Stimulated activated CD4-positive, alpha-beta T cell treated with anti-CD3 and anti-CD28 coated beads, Interleukin-1b, Interleukin-23, amount 100 ng/mL, for 24 hours (primary cell): ENCODE results near the gene FAM3D.

ENCODE experiments used
- DNase-seq, 4 experiments: peaks; one replicate each; pipeline ENCODE4 v3.0.0-alpha.2; 2020; ENCODE audit warnings: low read depth in 4 of 4, low spot score in 1 of 4

FAM3D gene

DNA sequence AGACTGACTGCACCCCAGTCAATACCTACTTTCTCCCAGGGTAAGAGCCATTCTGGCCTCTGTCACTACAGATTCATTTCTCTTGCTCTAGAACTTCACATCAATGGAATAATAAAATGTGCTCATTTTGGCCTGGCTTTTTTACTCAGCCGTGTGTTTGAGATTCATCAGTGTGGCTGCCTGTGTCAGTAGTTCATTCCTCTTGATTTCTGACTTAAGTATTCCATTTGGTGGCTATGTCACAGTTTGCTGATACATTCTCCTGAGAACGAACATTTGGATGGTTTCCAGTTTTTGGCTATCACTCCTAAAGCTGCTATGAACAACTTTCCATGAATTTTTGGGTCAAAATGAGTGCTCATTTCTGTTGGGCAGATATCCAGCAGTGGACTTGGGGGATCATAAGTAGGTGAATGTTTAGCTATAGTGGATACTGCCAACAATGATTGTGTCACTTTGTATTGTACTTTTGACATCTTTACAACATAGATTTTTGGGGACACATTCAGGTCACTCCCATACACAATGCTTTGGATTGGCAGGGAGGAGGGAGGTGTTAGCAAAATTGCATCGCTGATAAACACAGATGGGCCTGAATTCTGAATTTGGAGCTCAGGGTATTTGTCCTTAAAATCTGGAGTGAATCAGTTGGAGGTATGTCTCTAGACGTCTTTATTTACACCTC is 69.6 kb downstream of the FAM3D start:
- no peak for DNase-seq

- no peak for DNase-seq
Measured at GRCh38 chr3:58594117-58594516, 72.5 kb downstream of the FAM3D start.

DNA sequence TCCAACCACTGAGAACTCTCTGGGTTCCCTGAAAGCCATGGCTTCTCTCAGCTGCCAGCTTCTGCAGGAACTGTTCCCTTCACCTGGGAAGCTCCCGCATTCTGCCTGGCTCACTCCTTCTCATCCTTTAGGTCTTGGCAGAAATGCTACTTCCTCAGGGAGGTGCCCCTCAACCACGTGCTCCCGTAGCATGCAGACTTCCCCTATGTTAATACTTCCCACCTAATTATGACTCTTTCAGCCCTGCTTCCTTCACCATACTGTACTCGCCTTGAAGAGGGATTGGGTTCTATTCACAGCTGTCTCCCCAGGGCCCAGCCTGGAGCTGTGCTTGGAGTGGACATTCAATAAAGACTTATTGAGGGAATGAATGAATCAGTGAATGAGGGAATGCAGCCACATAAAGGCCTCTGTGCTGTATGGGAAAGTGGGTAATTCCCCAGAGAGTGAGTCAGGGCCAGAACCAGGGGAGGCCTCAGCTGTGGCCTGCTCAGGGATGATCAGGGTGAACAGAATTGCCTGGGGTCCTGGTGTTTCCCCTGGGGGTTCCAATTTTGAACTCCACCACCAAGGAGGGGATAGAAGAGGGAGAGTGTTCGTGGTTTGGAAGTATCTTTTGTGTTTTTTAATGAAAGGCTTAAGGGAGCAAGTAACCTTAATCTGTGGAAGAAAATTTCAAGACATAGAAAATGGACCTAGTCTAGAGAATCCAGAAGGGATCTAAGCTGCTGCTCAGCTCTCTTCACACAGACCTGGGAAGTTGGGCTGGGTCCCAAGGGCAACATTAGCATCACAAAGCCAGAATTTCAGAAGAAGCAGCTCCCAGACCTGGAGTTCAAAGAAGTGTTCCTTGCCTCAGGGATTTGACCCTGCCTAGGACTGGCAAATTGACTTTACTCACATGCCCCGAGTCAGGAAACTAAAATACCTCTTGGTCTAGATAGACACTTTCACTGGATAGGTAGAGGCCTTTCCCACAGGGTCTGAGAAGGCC is 74.8 kb downstream of the FAM3D start:
- DNase-seq, result no peak

DNA sequence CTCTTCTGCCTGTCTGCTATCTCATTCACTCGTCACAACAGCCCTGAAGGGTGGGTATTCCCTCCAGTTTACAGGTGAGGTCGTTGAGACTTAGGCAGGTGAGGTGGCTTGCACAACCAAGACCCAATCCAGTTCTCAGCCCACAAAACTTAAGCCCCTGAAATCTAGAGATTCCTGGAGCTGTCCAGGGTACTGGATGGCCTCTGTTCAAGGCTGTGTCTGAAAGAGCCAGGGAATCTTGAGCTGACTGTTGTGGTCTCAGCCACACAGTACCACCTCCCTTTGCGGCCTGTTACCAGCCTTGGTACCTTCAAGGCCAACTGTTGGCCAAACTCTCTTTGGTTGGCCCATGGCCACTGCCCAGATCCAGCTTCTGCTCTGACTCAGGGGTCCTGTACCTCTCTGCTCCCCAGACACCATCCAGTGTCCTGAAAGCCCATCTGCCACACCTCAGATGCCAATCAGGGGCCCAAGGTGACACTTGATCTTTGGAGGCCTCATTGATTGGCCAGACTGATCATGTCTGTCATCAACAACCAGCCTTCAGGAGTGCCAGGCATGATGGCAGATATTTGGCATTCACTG is 78.5 kb downstream of the FAM3D start:
- DNase-seq, result no peak

DNA sequence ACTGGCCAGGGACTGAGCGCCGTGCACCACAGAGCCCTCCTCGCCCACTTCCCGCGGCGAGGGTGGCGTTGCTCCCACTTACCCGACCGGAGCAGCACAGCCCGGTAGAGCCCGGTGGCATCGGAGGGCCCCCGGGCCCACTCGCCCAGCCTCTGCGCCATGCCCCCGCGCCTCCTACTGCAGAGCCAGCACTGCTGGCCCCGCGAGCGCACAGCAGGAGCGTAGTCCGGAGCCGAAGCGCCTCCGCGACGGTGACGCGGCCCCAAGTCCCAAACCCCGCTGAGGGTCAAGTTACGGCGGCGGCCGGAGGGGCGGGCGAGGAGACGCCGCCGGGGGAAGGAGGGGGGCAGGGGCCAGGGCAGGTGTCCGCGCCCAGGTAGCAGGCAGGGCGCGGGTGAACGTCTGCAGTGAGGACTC is 79.8 kb downstream of the FAM3D start:
- DNase-seq, result no peak

DNA sequence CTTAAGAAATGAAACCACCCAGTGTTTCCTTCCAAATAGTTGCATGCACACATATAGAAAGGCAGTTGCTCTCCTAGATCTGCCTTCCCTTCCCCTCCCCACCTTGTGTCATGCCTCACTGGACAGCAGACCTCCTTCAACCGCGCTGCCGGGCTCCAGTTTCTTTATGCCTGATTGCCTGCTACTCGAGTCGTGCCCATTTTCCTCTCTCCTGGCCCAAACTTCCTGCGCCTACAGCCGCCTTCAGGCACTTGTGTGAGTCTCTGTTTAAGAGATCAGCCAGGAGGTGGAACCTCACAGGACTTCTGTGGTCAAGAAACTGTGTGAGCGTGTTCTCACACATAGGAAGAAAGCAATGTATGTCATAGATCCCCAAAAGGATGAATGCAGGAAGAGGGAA is 80.6 kb downstream of the FAM3D start:
- no peak for DNase-seq

DNA sequence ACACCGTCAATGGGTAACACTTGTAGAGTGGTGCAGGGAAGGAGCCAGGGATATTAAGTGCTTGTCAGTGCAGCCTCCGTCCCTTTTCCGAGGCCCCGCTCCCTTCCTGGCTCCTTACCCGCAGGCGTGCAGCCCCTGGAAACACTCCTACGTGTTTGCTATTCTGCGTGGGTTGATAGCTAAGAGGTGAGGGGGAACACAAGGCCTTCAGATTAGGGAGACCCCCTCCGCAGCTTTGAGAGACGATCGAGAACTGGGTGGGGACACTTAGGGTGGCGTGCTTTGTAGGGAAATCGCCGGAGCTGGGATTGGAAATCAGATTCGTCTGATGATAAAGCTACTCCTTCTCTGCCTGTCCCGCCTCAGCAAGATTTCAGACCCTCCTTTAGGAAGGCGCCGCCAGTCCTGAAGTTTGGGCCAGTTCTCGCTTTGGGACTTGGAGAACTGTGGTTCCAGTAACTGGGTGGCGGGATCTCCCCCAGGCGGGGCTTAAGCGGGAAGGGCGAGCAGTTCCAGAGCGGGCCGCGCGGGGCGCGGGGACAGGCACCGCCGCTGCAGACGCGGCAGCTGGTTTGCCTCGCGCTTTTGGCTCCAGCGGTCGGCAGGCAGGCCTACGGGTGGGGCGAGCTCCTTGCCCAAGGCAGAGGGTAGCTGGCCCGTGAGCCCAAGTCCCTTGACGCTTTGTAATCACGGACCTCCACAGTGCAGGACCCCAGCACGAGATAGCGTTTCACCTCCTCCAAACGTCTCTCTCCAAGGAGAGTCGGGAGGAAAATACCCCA is 81.4 kb downstream of the FAM3D start:
- DNase-seq, result peak; percentile 18 to 39 (median 34)

GRCh38 chr3:58584690-58585004 is 81.9 kb downstream of the FAM3D start:
- no peak for DNase-seq
